Sigmoid colon (tissue), 4 donors: ENCODE results near the gene CORO1A.

Experiments
- EP300 ChIP-seq, 4 donors: sonication (generic); formaldehyde crosslinking; IDR thresholded peaks; one replicate each; pipeline ENCODE4 v1.6.1; 2017; ENCODE audit warnings: antibody characterized with exemption in 4 of 4
- POLR2A ChIP-seq, 2 donors: fragments of 450-650 bp; IDR thresholded peaks; one replicate each; pipeline ENCODE4 v1.6.1; 2016; ENCODE audit warnings: antibody characterized with exemption in 2 of 2, mild to moderate bottlenecking in 2 of 2, moderate library complexity in 2 of 2
- POLR2AphosphoS5 ChIP-seq, 4 donors: sonication (generic); formaldehyde crosslinking; IDR thresholded peaks; one replicate each; pipeline ENCODE4 v1.6.1; 2017; ENCODE audit warnings: antibody characterized with exemption in 4 of 4
- TF ChIP-seq, protein P1 (sequence below), 4 experiments: fragments of 450-650 bp in 3 of 4; fragments of 200-600 bp in 1 of 4; IDR thresholded peaks; one replicate each; pipeline ENCODE4 v1.5.1; 2016 to 2019; ENCODE audit warnings: antibody characterized with exemption in 4 of 4, mild to moderate bottlenecking in 3 of 4, moderate library complexity in 2 of 4

DNA sequence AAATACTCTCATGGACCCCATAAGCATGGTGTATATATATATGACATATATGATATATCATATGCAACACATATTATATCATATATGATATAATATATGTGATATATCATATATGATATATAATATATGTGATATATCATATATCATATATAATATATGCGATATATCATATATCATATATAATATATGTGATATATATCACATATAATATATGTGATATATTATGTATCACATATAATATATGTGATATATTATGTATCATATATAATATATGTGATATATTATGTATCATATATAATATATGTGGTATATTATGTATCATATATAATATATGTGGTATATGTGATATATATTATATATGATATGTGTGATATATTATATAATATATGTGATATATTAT is 38.5 kb upstream of the CORO1A start:
- TF ChIP-seq, protein P1, sequence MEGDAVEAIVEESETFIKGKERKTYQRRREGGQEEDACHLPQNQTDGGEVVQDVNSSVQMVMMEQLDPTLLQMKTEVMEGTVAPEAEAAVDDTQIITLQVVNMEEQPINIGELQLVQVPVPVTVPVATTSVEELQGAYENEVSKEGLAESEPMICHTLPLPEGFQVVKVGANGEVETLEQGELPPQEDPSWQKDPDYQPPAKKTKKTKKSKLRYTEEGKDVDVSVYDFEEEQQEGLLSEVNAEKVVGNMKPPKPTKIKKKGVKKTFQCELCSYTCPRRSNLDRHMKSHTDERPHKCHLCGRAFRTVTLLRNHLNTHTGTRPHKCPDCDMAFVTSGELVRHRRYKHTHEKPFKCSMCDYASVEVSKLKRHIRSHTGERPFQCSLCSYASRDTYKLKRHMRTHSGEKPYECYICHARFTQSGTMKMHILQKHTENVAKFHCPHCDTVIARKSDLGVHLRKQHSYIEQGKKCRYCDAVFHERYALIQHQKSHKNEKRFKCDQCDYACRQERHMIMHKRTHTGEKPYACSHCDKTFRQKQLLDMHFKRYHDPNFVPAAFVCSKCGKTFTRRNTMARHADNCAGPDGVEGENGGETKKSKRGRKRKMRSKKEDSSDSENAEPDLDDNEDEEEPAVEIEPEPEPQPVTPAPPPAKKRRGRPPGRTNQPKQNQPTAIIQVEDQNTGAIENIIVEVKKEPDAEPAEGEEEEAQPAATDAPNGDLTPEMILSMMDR (IDR thresholded peaks at IDR 0.05): no peak
- no peak for TF ChIP-seq POLR2A (IDR thresholded peaks at IDR 0.05)
- TF ChIP-seq EP300 (IDR thresholded peaks at IDR 0.05): no peak
- TF ChIP-seq POLR2AphosphoS5 (IDR thresholded peaks at IDR 0.05): no peak
